Measurements from ENCODE around the gene CACHD1. TPM values are rescaled to one million over a fixed set of nuclear protein-coding genes. Genes with fewer than 3 reads are reported as not detected.

CACHD1 gene
- total and polyA plus RNA-seq, 8 donors, result 2.9 to 7.1 (median 5.2) TPM

DNA sequence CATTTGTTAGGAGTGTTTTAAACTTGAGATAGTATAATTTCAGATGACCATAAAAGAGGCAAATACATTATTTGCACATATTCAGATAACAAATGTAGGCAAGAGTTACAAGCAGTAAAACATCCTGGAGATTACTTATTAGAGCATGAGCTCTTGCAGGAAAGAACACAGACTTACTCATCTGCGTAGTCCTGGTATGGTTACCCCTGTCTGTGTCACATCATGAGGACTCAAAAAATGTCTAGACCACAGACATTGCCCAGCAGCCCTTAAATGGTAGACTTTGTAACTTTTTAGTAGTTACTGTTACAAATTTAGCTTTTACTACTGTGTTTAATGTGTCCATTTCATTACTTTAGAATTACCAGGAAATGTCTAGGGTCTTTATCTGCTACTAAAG lies 12.8 kb downstream of the CACHD1 start:
- Histone ChIP-seq H3K36me3 (no peaks in the 10 kb centered on the region), H3K27me3 (no peaks in the 10 kb centered on the region), H3K27ac (no peak overlapping the region), H3K4me3 (no peak overlapping the region), H3K9me3 (no peaks in the 10 kb centered on the region), H3K4me1 (peaks cover 15 to 50% (median 35%) of the 10 kb centered on the region in 3 donors)
- 91 to 97% methylated on average over 1 of the region's 1 CpG for WGBS, 2 donors
- DNase-seq (no peak), ATAC-seq (no peak), FAIRE-seq (no peak)
- intact Hi-C loops (cut with DNase I), result no loop called here
- TF ChIP-seq, protein P1, sequence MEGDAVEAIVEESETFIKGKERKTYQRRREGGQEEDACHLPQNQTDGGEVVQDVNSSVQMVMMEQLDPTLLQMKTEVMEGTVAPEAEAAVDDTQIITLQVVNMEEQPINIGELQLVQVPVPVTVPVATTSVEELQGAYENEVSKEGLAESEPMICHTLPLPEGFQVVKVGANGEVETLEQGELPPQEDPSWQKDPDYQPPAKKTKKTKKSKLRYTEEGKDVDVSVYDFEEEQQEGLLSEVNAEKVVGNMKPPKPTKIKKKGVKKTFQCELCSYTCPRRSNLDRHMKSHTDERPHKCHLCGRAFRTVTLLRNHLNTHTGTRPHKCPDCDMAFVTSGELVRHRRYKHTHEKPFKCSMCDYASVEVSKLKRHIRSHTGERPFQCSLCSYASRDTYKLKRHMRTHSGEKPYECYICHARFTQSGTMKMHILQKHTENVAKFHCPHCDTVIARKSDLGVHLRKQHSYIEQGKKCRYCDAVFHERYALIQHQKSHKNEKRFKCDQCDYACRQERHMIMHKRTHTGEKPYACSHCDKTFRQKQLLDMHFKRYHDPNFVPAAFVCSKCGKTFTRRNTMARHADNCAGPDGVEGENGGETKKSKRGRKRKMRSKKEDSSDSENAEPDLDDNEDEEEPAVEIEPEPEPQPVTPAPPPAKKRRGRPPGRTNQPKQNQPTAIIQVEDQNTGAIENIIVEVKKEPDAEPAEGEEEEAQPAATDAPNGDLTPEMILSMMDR (IDR thresholded peaks at IDR 0.05), result no peak

DNA sequence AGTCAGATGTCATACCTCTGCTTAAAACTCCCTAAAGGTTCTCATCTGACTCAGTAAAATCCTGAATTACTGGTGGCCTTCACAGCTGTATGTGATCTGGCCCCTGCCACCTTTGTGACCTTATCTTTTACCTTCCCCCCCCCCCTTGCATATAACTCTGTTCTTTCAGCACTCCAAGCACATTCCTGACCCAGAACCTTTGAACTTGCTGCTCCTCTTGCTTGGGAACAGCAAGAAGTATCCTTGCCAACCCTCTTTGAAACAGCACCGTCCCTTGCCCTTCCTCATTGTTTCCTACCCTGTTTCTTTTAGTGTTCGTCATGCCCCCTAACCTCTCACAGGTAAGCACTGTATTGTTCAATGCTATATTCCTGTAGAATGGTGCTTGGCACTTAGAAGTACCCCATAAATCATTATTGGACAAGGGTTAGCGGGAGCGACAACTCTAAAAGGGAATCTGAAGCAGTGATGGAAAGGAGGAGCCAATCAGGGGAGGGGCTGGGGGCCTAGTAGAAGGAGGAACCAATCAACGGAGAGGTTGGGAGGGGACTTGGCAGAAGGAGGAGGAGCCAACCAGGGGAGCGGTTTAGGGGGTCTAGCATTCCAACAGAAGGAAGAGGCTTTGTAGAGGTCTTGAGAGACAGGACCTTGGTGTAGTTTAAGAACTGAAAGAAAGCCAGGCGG lies 13.9 kb downstream of the CACHD1 start:
- Histone ChIP-seq H3K9me3 (no peaks in the 10 kb centered on the region), H3K4me3 (no peak overlapping the region), H3K4me1 (peaks cover 10 to 44% (median 31%) of the 10 kb centered on the region in 3 donors), H3K27me3 (no peaks in the 10 kb centered on the region), H3K36me3 (no peaks in the 10 kb centered on the region), H3K27ac (no peak overlapping the region)
- no peak for FAIRE-seq
- ATAC-seq, result no peak
- no peak for DNase-seq
- 92 to 93% methylated on average over 7 of the region's 7 CpGs for WGBS, 2 donors
- TF ChIP-seq, protein P1 (IDR thresholded peaks at IDR 0.05), result no peak
- intact Hi-C loops (cut with DNase I), result no loop called here

DNA sequence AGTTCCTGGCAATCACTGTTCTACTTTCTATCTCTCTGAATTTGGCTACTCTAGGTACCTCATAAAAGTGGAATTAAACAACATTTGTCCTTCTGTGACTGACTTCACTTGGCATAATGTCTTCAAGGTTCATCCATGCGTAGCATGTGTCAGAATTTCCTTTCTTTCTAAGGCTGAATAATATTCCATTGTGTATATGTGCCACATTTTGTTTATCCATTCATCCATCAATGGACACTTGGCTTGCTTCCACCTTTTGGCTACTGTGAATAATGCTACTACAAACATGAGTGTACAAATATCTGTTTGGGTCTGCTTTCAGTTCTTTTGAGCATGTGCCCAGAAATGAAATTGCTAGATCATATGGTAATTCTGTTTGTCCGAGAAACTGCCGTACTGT lies 14.7 kb downstream of the CACHD1 start:
- 71 to 74% methylated on average over 3 of the region's 3 CpGs for WGBS, 2 donors
- TF ChIP-seq, protein P1 (IDR thresholded peaks at IDR 0.05), result no peak
- no peak for ATAC-seq
- H3K4me3 ChIP-seq, result no peak overlapping the region
- no peak for DNase-seq
- intact Hi-C loops (cut with DNase I), result no loop called here
- H3K9me3 ChIP-seq, result no peaks in the 10 kb centered on the region
- peaks cover 7 to 36% (median 25%) of the 10 kb centered on the region in 3 donors for H3K4me1 ChIP-seq
- no peaks in the 10 kb centered on the region for H3K36me3 ChIP-seq
- H3K27me3 ChIP-seq, result no peaks in the 10 kb centered on the region
- H3K27ac ChIP-seq, result no peak overlapping the region
- FAIRE-seq, result no peak

GRCh38 chr1:64486193-64486592 lies 16.3 kb downstream of the CACHD1 start:
- no peak for FAIRE-seq
- no peaks in the 10 kb centered on the region for H3K9me3 ChIP-seq
- peaks cover 2 to 23% (median 11%) of the 10 kb centered on the region in 3 donors for H3K4me1 ChIP-seq
- H3K4me3 ChIP-seq, result no peak overlapping the region
- WGBS, 2 donors, result 75 to 84% methylated on average over 7 of the region's 7 CpGs
- DNase-seq, result no peak
- H3K27ac ChIP-seq, result no peak overlapping the region
- no peaks in the 10 kb centered on the region for H3K27me3 ChIP-seq
- intact Hi-C loops (cut with DNase I), result no loop called here
- no peak for ATAC-seq
- H3K36me3 ChIP-seq, result no peaks in the 10 kb centered on the region
- TF ChIP-seq, protein P1 (IDR thresholded peaks at IDR 0.05), result no peak

DNA sequence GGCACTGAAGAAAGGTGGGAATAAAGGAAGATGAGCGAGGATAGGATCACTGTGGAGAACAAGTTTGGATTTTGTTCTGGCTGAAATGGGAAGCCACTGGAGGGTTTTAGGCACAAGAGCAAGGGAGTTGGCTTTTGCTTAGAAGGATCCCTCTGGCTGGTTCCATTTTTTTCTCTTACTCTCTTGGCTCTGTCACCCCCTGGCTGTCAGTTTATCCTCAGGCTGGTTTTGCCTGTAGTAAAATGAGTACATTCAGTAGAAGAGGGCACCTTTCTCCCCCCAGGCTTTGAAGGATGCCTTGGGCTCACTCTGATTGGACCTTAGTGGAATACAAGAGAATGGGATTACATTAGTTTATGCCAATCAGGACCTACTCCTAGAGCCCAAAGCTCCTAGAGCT lies 17.1 kb downstream of the CACHD1 start:
- no peaks in the 10 kb centered on the region for H3K36me3 ChIP-seq
- WGBS, 2 donors, result 100% methylated on average over 1 of the region's 1 CpG
- H3K4me1 ChIP-seq, result peaks cover 0 to 15% (median 3%) of the 10 kb centered on the region in 3 donors
- ATAC-seq (peak in 3 of 4 donors; percentile 32 to 56 (median 36)), DNase-seq (no peak), FAIRE-seq (no peak)
- TF ChIP-seq, protein P1 (IDR thresholded peaks at IDR 0.05), result no peak
- H3K27me3 ChIP-seq, result no peaks in the 10 kb centered on the region
- no peak overlapping the region for H3K27ac ChIP-seq
- intact Hi-C loops (cut with DNase I), result no loop called here
- H3K9me3 ChIP-seq, result no peaks in the 10 kb centered on the region
- H3K4me3 ChIP-seq, result no peak overlapping the region
